Activated CD4-positive, alpha-beta T cell treated with anti-CD3 and anti-CD28 coated beads, Interleukin-10, Interleukin-2, amounts not matched to agents 100 ng/mL and 50 ng/mL, durations not matched to agents 16 hours and 8 hours (primary cell): ENCODE measurements around the gene CALN1.
A peak's percentile ranks its signal among the peaks of the same experiment; 100 is the strongest.
"Not testable (repeated sequence)": the region's sequence is repeated elsewhere in the genome, so short reads cannot be mapped to it uniquely, and the experiment has no call there.

Source experiments
- DNase-seq: peaks from one replicate; pipeline ENCODE4 v3.0.0-alpha.2; 2020

The CALN1 gene

DNA sequence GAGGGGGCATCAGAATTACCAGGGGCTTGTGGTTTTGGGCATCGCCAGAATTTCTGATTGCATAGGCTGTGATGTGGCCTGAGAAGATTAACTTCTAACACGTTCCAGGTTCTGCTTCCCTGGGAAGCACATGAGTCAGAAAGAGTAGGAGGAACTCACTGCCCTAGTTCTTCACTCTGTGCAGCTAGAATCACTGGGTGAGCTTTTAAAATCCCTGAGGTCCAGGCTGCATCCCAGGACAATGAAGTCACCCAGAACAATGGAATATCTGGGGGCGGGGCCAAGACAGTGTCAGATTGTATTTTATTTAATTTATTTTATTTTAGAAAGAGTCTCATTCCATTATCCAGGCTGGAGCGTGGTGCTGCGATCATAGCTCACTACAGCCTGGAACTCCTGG, 636.5 kb downstream of the CALN1 start:
- DNase-seq, result no peak

DNA sequence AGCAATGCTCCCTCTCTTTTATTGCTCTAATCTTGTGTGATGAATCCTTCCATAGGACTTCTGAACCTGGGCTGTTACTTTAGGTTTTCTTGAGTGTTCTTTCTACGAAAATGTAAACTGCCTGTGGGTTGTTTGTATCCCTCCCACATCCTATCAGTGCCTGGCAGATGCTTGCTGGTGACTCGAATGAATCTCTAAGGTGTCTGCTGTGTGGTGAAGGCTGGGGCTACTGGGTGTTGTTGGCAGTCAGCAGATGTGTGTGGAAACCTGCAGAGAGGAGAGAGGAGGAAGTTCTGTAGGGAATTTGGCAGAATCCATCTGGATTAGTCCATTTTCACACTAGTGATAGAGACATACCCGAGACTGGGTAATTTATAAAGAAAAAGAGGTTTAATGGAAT, 639.4 kb downstream of the CALN1 start:
- DNase-seq, result no peak

DNA sequence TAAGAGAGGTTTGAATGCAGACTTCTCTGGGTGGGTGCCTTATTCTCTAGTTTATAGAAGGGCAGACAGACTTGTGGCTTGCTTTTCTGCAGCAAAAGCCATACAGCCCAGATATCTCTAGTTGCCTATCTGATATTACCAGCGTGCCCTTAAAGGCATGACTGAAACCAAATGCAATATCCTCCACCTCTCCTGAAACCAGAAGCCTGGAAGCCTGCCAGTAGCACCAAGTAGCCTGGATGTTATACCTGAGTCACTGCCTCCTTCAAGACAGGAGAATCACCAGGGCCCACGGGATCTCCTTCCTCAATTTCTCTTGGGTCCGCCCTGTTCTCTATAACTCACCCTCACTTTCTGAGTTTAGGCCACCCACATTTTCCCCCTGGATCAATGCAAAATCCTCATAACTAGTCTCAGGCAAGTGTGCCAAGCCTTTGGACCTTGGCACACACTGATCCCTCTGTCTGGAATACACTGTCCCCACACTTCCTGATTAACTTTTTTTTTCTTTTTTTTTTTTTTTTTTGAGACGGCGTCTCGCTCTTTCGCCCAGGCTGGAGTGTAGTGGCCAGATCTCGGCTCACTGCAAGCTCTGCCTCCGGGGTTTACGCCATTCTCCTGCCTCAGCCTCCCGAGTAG, 641.8 kb downstream of the CALN1 start:
- DNase-seq, result no peak

DNA sequence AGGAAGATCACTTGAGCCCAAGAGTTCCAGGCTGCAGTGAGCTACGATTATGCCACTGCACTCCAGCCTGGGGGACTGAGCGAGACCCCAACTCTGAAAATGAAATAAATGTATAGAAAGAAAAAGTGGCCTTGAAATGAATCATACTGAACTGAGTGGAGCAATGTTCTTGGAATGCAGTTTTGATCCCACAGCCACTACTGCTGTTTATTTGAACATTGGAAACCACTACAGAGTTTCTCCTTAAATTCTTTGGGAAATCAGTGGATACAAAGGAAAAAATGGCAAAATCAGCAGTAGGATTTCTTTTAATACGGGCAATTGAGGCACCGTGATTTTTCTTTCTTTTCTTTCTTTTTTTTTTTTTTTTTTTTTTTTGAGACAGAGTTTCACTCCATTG, 642.8 kb downstream of the CALN1 start:
- DNase-seq, result no peak

DNA sequence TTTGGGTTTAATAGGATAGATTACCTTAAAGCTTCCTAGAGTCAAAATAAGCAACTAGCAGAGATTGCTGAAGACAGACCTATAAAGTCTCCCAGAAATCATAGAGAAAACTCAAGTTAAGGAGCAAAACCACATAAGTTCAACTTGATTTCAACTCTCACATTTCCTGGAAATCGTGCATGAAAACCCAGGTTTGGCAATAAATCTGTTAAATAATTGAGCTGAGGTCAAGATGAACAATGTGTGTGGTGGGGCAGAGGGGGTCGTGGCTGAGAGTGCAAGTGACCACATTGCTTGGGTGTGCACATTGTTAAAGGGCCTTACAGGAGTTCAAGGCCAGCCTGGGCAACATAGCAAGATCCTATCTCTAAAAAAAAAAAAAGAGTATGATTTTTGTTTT, 643.7 kb downstream of the CALN1 start:
- DNase-seq, result no peak

DNA sequence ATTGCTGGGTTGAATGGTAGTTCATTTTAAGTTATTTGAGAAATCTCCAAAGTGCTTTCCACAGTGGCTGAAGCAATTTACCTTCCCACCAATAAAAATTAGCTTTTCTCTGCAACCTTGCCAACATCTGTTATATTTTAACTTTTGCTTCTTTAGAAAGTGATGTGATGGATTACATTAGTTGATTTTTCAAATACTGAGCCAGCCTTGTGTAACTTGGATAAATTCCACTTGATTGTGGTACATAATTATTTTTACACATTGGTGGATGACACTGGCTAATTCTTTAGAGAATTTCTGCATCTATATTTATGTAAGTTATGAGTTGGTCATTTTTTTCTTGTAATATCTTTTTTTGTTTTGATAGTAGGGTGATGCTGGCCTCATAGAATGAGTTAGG, 646.1 kb downstream of the CALN1 start:
- no peak for DNase-seq

GRCh38 chr7:71761336-71761735, 650.8 kb downstream of the CALN1 start:
- no peak for DNase-seq

DNA sequence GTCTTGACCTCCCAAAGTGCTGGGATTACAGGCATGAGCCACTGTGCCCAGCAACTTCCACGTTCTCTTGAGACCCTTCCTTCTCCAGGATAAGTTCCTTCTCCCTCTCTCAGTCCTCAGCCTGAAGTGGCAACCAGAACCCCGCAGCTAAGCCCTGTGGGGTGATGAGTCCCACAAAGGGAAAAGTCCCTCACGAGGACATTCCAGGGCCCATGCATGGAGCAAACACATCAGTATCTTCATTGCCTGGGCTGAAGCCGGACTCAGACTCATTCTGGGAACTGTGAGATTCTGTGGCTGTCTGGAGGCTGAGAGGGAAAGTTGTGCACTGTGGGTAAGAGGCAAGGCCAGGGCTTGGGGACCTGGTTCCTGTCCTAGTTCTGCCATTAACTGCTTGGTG, 657.3 kb downstream of the CALN1 start:
- DNase-seq, result no peak

GRCh38 chr7:71753956-71754664, 658.0 kb downstream of the CALN1 start:
- no peak for DNase-seq

- DNase-seq, result no peak
Observed at GRCh38 chr7:71753236-71753635, 658.9 kb downstream of the CALN1 start.

DNA sequence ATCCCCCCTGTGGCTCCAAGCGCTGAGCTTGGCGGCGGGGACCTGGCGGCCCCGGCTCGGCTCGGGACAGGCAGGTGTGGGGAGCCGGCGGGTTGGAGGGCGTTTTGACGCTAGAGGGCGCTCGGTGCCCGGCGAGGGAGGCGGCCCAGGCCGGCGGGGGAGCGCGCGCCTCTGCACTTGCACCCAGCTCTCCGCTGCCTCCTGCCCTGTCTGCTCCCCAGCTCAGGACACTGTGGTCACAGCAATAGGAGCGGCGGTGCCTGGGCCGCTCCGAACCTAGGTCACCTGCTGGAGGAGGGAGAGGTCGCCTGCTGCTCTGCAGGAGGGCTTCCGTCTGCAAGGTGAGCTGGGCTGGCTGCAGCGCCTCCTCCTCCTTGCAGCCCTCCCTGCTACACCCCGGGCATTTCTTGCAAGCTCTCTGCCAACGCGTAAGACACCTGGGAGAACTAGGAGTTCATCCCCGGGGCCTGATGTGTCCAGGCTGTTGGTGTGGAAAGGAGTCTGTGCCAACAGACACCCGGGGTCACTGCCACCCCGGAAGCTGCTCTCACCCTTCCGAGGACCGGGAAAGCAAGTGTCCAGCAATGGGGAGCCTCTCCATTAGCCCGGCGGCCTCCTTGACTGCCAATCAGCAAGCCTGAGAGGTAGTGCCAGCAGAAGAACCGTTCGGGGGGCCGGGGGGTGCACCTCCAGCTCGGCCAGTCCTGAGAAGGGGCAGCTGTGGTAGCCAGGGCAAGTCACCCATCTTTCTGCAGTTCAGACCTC, 659.8 kb downstream of the CALN1 start:
- peak; percentile 59 for DNase-seq

DNA sequence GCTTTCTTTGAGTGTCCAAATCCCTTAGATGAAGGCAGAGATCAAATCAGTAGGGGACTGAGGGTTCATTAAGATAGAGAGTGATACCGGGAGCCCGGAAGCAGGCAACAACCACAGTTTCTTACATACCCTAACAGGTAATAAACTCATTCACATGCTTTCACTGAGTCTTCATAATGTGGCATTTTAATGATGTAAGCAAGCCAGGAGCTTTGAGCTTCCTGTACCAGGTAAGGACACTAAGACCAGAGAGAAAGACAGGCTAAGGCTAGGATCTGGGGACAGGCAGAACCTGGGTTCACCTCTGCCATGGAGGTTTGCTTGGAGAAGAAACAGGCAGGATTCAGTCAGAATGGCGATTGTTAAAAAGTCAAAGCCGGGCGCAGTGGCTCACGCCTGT, 661.8 kb downstream of the CALN1 start:
- DNase-seq, result no peak

DNA sequence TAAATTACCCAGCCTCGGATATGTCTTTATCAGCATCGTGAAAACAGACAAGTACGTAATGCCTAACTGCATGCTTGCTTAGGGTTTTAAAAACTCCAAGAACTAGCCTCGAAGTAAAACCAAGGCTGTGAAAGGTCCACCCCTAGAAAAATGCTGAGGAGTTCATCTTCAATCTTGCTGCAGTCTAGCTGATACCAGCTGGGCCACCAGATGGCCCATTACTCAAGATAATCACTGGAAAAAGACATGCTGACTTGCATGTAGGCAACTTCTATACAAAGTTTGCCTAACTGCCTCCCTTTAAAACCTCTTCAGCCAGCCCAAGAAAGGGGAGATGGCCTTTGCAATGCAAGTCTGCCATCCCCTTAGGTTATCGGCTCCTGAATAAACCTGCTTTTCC, 666.1 kb downstream of the CALN1 start:
- no peak for DNase-seq

- DNase-seq, result no peak
Observed at GRCh38 chr7:71740174-71740560, 672.0 kb downstream of the CALN1 start.

GRCh38 chr7:71739520-71740173, 672.5 kb downstream of the CALN1 start:
- DNase-seq, result no peak

DNA sequence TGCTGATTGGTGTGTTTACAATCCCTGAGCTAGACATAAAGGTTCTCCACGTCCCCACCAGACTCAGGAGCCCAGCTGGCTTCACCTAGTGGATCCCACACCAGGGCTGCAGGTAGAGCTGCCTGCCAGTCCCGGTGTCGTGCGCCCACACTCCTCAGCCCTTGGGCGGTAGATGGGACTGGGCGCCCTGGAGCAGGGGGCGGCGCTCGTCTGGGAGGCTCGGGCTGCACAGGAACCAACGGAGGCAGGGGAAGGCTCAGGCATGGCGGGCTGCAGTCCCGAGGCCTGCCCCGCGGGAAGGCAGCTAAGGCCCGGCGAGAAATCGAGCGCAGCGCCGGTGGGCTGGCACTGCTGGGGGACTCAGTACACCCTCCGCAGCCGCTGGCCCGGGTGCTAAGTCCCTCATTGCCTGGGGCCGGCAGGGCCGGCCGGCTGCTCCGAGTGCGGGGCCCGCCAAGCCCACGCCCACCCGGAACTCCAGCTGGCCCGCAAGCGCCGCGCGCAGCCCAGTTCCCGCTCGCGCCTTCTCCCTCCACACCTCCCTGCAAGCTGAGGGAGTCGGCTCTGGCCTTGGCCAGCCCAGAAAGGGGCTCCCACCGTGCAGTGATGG, 674.1 kb downstream of the CALN1 start:
- not testable (repeated sequence) for DNase-seq

- DNase-seq, result peak; percentile 42
Observed at GRCh38 chr7:71735961-71736556, 676.1 kb downstream of the CALN1 start.

GRCh38 chr7:71733107-71733870, 678.8 kb downstream of the CALN1 start:
- peak; percentile 71 for DNase-seq

DNA sequence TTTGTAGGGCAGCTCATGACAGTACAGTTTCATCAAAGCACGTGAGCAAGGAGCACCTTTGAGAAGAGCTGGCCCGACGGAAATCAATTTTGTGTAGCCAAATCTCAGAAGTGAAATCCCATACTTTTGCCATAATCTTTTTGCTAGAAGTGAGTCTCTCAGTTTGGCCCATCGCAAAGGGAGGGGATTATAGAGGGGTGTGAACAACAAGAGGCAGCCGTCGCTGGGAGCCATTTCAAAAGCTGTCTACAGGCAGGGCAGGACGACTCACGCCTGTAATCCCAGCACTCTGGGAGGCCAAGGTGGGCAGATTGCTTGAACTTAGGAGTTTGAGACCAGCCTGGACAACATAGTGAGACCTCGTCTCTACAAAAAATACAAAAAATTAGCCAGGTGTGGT, 680.4 kb downstream of the CALN1 start:
- DNase-seq, result no peak
